K562 (cell line): Measurements from ENCODE around the gene HOXB1. TPM values are rescaled to one million over a fixed set of nuclear protein-coding genes. Genes with fewer than 3 reads are reported as not detected.

Experiments used
- ATAC-seq: fragments of 200-7000 bp; cut with Tn5 transposase; 3 replicates; pipeline ENCODE4 v1.9.1; 2020; ENCODE audit warnings: moderate library complexity
- BruUV-seq: library from RNA; stranded (reverse); fragments of 400-500 nt; replicated peaks from 2 replicates; lab custom pipeline; 2021; lab: Mats Ljungman, UMichigan
- CTCF ChIA-PET: fragments of 300-600 bp; formaldehyde crosslinking; extraction: SDS; loops from one replicate; lab custom pipeline; 2021; ENCODE audit warnings: low intra/inter-chr PET ratio; lab: Yijun Ruan, JAX
- POLR2A ChIA-PET: fragments of 300-600, 350-650 bp; sonication (Branson Sonifier 250); formaldehyde crosslinking; extraction: SDS; loops from one replicate; lab custom pipeline; 2021; ENCODE audit warnings: antibody characterized with exemption, inconsistent platforms; lab: Yijun Ruan, JAX
- DNase-seq, 4 experiments: peaks; one replicate each; pipeline versions ENCODE4 v3.0.0 to v3.0.0-alpha.2; 2011 to 2018; ENCODE audit warnings: low spot score in 3 of 4, mixed read lengths in 3 of 4; ENCODE audit errors: extremely low read depth in 1 of 4
- FAIRE-seq: peaks from 2 replicates; lab custom pipeline; 2011; peaks lifted over from hg19 to GRCh38; lab: Jason Lieb, UNC
- H2AFZ ChIP-seq: 2 replicates; pipeline ENCODE4 v1.6.0; 2011; ENCODE audit warnings: low read depth, low read length, control low read depth, inconsistent platforms
- H3K27ac ChIP-seq: fragments of 200-600 bp; 3 replicates; pipeline ENCODE4 v1.8.0; 2011; ENCODE audit warnings: low read depth, mild to moderate bottlenecking, control low read depth, inconsistent platforms, low read length, moderate library complexity, mixed read lengths; ENCODE audit errors: extremely low read depth
- H3K27me3 ChIP-seq, 2 experiments: fragments of 300-600 bp in 1 of 2; 2 replicates in 1 of 2; 3 replicates in 1 of 2; pipeline versions ENCODE4 v1.6.0 to v1.8.0; 2011; ENCODE audit warnings: inconsistent platforms in 2 of 2, low read length in 2 of 2, mild to moderate bottlenecking in 1 of 2, mixed read lengths in 1 of 2, moderate library complexity in 1 of 2; ENCODE audit not compliant: control insufficient read depth in 2 of 2, insufficient read depth in 2 of 2
- H3K36me3 ChIP-seq: fragments of 300-600 bp; 3 replicates; pipeline ENCODE4 v1.8.0; 2011; ENCODE audit warnings: mild to moderate bottlenecking, low read length, inconsistent platforms; ENCODE audit not compliant: control insufficient read depth, insufficient read depth
- H3K4me1 ChIP-seq, 2 experiments: fragments of 200-600 bp in 1 of 2; replicated peaks in 1 of 2; 2 replicates in 1 of 2; 3 replicates in 1 of 2; pipeline versions ENCODE4 v1.5.1 to v1.8.0; 2011; ENCODE audit warnings: inconsistent platforms in 2 of 2, low read length in 2 of 2, mild to moderate bottlenecking in 1 of 2, mixed read lengths in 1 of 2, moderate library complexity in 1 of 2; ENCODE audit not compliant: control insufficient read depth in 2 of 2, insufficient read depth in 2 of 2
- H3K4me2 ChIP-seq: 2 replicates; pipeline ENCODE4 v1.6.1; 2011; ENCODE audit warnings: low read length, control low read depth, inconsistent platforms, mixed read lengths; ENCODE audit not compliant: insufficient read depth
- H3K4me3 ChIP-seq: fragments of 200-600 bp; sonication (generic), shearing (Covaris generic); 2 replicates; pipeline ENCODE4 v1.5.1; 2016; ENCODE audit warnings: control low read depth, inconsistent platforms
- H3K79me2 ChIP-seq: fragments of 200-600 bp; 3 replicates; pipeline ENCODE4 v1.8.0; 2011; ENCODE audit warnings: low read length, inconsistent platforms; ENCODE audit not compliant: control insufficient read depth, insufficient read depth
- H3K9ac ChIP-seq, 2 experiments: 2 replicates each; pipeline versions ENCODE4 v1.6.0 to v1.6.1; 2011; ENCODE audit warnings: low read depth in 2 of 2, low read length in 2 of 2, control low read depth in 1 of 2, inconsistent platforms in 1 of 2, mild to moderate bottlenecking in 1 of 2, mixed read lengths in 1 of 2; ENCODE audit not compliant: insufficient read depth in 1 of 2
- H3K9me1 ChIP-seq: one replicate; pipeline ENCODE4 v1.6.0; 2011; ENCODE audit warnings: inconsistent platforms, mild to moderate bottlenecking, low read length, moderate library complexity; ENCODE audit not compliant: control insufficient read depth, insufficient read depth
- H3K9me3 ChIP-seq: replicated peaks from 2 replicates; pipeline ENCODE4 v1.5.1; 2011; ENCODE audit warnings: low read depth, low read length, inconsistent platforms; ENCODE audit not compliant: control insufficient read depth, insufficient read depth
- H4K20me1 ChIP-seq: replicated peaks from 2 replicates; pipeline ENCODE4 v1.6.1; 2011; ENCODE audit warnings: low read length, inconsistent platforms, mixed read lengths; ENCODE audit not compliant: control insufficient read depth, insufficient read depth
- ATF1 ChIP-seq, 2 experiments: fragments of 450-650 bp in 1 of 2; IDR thresholded peaks; 2 replicates each; pipeline ENCODE4 v1.6.1; 2016; ENCODE audit warnings: missing compliant biosample characterization in 1 of 2, missing genetic modification characterization in 1 of 2
- BRCA1 ChIP-seq, 2 experiments: fragments of 450-650 bp in 1 of 2; sonication (generic) in 1 of 2; formaldehyde crosslinking in 1 of 2; IDR thresholded peaks; 2 replicates each; pipeline versions ENCODE4 v1.5.0 to v1.6.1; 2017 to 2020; ENCODE audit warnings: mild to moderate bottlenecking in 1 of 2, missing genetic modification reagents in 1 of 2
- CC2D1A ChIP-seq: fragments of 450-650 bp; IDR thresholded peaks from 2 replicates; pipeline ENCODE4 v1.6.1; 2017; ENCODE audit warnings: mild to moderate bottlenecking
- KDM5B ChIP-seq: fragments of 200-600 bp; sonication (generic); IDR thresholded peaks from 2 replicates; pipeline ENCODE4 v1.6.1; 2012; ENCODE audit warnings: low read depth, mild to moderate bottlenecking, moderate library complexity, low read length, control low read depth, inconsistent platforms; ENCODE audit not compliant: insufficient replicate concordance
- MCM7 ChIP-seq, 2 experiments: fragments of 450-650 bp; IDR thresholded peaks; 2 replicates each; pipeline ENCODE4 v1.6.1; 2016 to 2018
- MEIS2 ChIP-seq: fragments of 450-650 bp; IDR thresholded peaks from 2 replicates; pipeline ENCODE4 v1.6.1; 2014; ENCODE audit warnings: mild to moderate bottlenecking; ENCODE audit not compliant: partially characterized antibody
- MLLT1 ChIP-seq, 2 experiments: fragments of 450-650 bp; IDR thresholded peaks; 2 replicates each; pipeline ENCODE4 v1.6.1; 2016
- NBN ChIP-seq: fragments of 450-650 bp; IDR thresholded peaks from 2 replicates; pipeline ENCODE4 v1.6.1; 2016; ENCODE audit warnings: low read depth, mild to moderate bottlenecking
- NFRKB ChIP-seq: fragments of 450-650 bp; IDR thresholded peaks from 2 replicates; pipeline ENCODE4 v1.6.1; 2016; ENCODE audit warnings: low read depth
- RAD21 ChIP-seq, 2 experiments: fragments of 250-450 bp in 1 of 2; fragments of 450-650 bp in 1 of 2; sonication (Bioruptor Pico) in 1 of 2; formaldehyde crosslinking in 1 of 2; IDR thresholded peaks in 1 of 2; conservative IDR thresholded peaks in 1 of 2; 2 replicates each; pipeline versions ENCODE4 v1.4.0 to v1.8.0; 2020 to 2022; ENCODE audit warnings: mild to moderate bottlenecking in 2 of 2, moderate library complexity in 1 of 2
- SIN3B ChIP-seq: fragments of 450-650 bp; IDR thresholded peaks from 2 replicates; pipeline ENCODE4 v1.6.1; 2017; ENCODE audit warnings: low read depth, mild to moderate bottlenecking, moderate library complexity
- SMARCE1 ChIP-seq: fragments of 450-650 bp; IDR thresholded peaks from 2 replicates; pipeline ENCODE4 v1.7.1; 2016; ENCODE audit warnings: mild to moderate bottlenecking
- SPI1 ChIP-seq: IDR thresholded peaks from 2 replicates; pipeline ENCODE4 v1.6.1; 2011; ENCODE audit warnings: low read depth, low read length, control low read depth, borderline replicate concordance
- SRF ChIP-seq, 2 experiments: fragments of 250-450, 450-650 bp in 1 of 2; sonication (Bioruptor Pico) in 1 of 2; sonication (generic) in 1 of 2; formaldehyde crosslinking; IDR thresholded peaks; 2 replicates each; pipeline versions ENCODE4 v1.5.0 to v1.5.1; 2020 to 2022; ENCODE audit warnings: mild to moderate bottlenecking in 1 of 2, missing genetic modification reagents in 1 of 2
- SRSF1 ChIP-seq: fragments of 200-400 bp; formaldehyde crosslinking; IDR thresholded peaks from 2 replicates; pipeline ENCODE4 v1.6.1; 2017; ENCODE audit warnings: mild to moderate bottlenecking, low read depth, low read length, moderate library complexity
- TBP ChIP-seq: optimal IDR thresholded peaks from 2 replicates; pipeline ENCODE3; 2011; ENCODE audit warnings: low read depth, low read length, improper control_type of control experiment
- YY1 ChIP-seq, 3 experiments: IDR thresholded peaks; 2 replicates each; pipeline ENCODE4 v1.6.1; 2011; ENCODE audit warnings: low read length in 2 of 3, mild to moderate bottlenecking in 2 of 3, moderate library complexity in 2 of 3, borderline replicate concordance in 1 of 3, control low read depth in 1 of 3, low read depth in 1 of 3; ENCODE audit not compliant: insufficient read depth in 3 of 3, insufficient replicate concordance in 2 of 3, control insufficient read depth in 1 of 3, insufficient read length in 1 of 3; ENCODE audit errors: extremely low read depth in 1 of 3
- ZNF347 ChIP-seq: fragments of 450-650 bp; formaldehyde crosslinking; IDR thresholded peaks from 2 replicates; pipeline ENCODE4 v1.4.0; 2020; ENCODE audit warnings: low read depth, mild to moderate bottlenecking, moderate library complexity
- ZNF384 ChIP-seq: IDR thresholded peaks from 2 replicates; pipeline ENCODE4 v1.6.1; 2012; ENCODE audit warnings: low read depth, low read length, improper control_type of control experiment
- ZNF551 ChIP-seq: fragments of 250-450 bp; sonication (Bioruptor Pico); IDR thresholded peaks from 2 replicates; pipeline ENCODE4 v1.5.0; 2021; ENCODE audit warnings: mild to moderate bottlenecking, moderate library complexity
- WGBS: fragments of 100-300 bp; shearing (Covaris generic); methylation state at CpG from one replicate; pipeline ENCODE4 v1.1.6; 2016; ENCODE audit warnings: low coverage, mixed read lengths; ENCODE audit not compliant: insufficient coverage; ENCODE audit errors: missing lambda C conversion rate; 5-methylcytosine and 5-hydroxymethylcytosine counted together
- in situ Hi-C: fragments of 300-500 bp; cut with MboI; formaldehyde crosslinking; loops from 4 replicates; pipeline ENCODE4 v1.15.0; 2018; ENCODE audit warnings: inconsistent platforms, mixed read lengths
- intact Hi-C: fragments of 100-400 bp; cut with micrococcal nuclease; formaldehyde crosslinking; loops from 2 replicates; pipeline ENCODE4 v1.14.2; 2022
- polyA plus RNA-seq, 8 experiments: library from polyadenylated mRNA; depleted of rRNA in 4 of 8; stranded (reverse) in 5 of 8; unstranded in 3 of 8; fragments of >200 nt; fragmentation: Nextera tagmentation in 2 of 8; fragmentation: Illumina TruSeq in 1 of 8; extraction: Ambion mirVana in 2 of 8; extraction: Trizol in 1 of 8; gene quantifications; 2 replicates each; pipeline versions ENCODE4 v1.2.1 to v1.2.3, GENCODE V29; 2011 to 2014; ENCODE audit warnings: inconsistent platforms in 1 of 8, missing spikeins in 1 of 8
- total RNA-seq, 7 experiments: library from RNA; depleted of rRNA in 6 of 7; stranded (reverse); fragments of >200 nt in 6 of 7; fragmentation: Illumina TruSeq in 2 of 7; extraction: Trizol in 2 of 7; gene quantifications; 2 replicates each; pipeline versions ENCODE4 v1.2.1 to v1.2.3, GENCODE V29; 2011 to 2021; ENCODE audit warnings: low replicate concordance in 1 of 7

HOXB1 gene
- total and polyA plus RNA-seq, 9 of the 15 experiments (the other 6 are each of a cell fraction or from before 2014, with no cell fraction given): 0.04 TPM; not detected in 8

- Histone ChIP-seq H3K9ac (peak overlapping the region; percentile 95 to 97), H3K9me1 (no peaks in the 10 kb centered on the region), H3K36me3 (peaks cover 25% of the 10 kb centered on the region; the same call in 2 of the 3 replicates), H3K27me3 (no peaks in the 10 kb centered on the region), H3K27ac (peak overlapping the region; percentile 95), H4K20me1 (no peaks in the 10 kb centered on the region), H3K79me2 (peaks cover 98% of the 10 kb centered on the region), H2AFZ (peak overlapping the region; percentile 61; the same call in 1 of the 2 replicates), H3K4me1 (peaks cover 43 to 51% of the 10 kb centered on the region in 2 experiments), H3K4me2 (peak overlapping the region; percentile 93), H3K4me3 (peak overlapping the region; percentile 71), H3K9me3 (no peaks in the 10 kb centered on the region)
- ChIA-PET POLR2A (interaction anchor here (0.6 to 1.0 kb wide), 5 partner anchors 17 to 483 kb away, joined by 3 read pairs; no protein-coding TSS in a partner anchor), CTCF (interaction anchor here (0.7 kb wide), 1 partner anchor 239 kb away, joined by 4 read pairs; no protein-coding TSS in a partner anchor)
- in situ Hi-C loops: no loop called here
- no peak for FAIRE-seq
- under 1% methylated on average over 41 of the region's 43 CpGs for WGBS
- TSS peak; percentile 62 for BruUV-seq
- ATAC-seq: peak; percentile 28
- DNase-seq: peak in 3 of 4 experiments; percentile 57 to 62 (median 60)
- intact Hi-C loops: loop anchor here (1.0 kb wide), 1 partner anchor 32 kb away; no protein-coding TSS in a partner anchor
- TF ChIP-seq ZNF384 (no peak), CC2D1A (no peak), SMARCE1 (0 out of 2 replicates have a peak, but pooled peaks have one; percentile 39), NFRKB (peak; percentile 62; the same call in 1 of the 2 replicates), MLLT1 (IDR thresholded peaks at IDR 0.05) (peak; percentile 66 to 85; a peak in 3 of 4 replicates), SRF (CRISPR knock-in tag; IDR thresholded peaks at IDR 0.05) (no peak), ZNF347 (0 out of 2 replicates have a peak, but pooled peaks have one; percentile 49), ZNF551 (CRISPR knock-in tag) (no peak), ATF1 (CRISPR knock-in tag; IDR thresholded peaks at IDR 0.05) (no peak), ATF1 (tag; IDR thresholded peaks at IDR 0.05) (0 out of 2 replicates have a peak, but pooled peaks have one; percentile 13), SIN3B (no peak), MCM7 (IDR thresholded peaks at IDR 0.05) (no peak), RAD21 (CRISPR knock-in tag; conservative IDR thresholded peaks at IDR 0.05 in 1 of 2, IDR thresholded peaks at IDR 0.05 in 1 of 2) (0 out of 4 replicates have a peak, but pooled peaks of 1 of the 2 experiments have one; percentile 1), KDM5B (peak; percentile 34), BRCA1 (IDR thresholded peaks at IDR 0.05) (no peak), BRCA1 (CRISPR knock-in tag; IDR thresholded peaks at IDR 0.05) (no peak), MEIS2 (peak; percentile 44), TBP (peak; percentile 32), SRSF1 (no peak), NBN (no peak), YY1 (IDR thresholded peaks at IDR 0.05; ENCODE audit: borderline replicate concordance in 1 of 3, control insufficient read depth in 1 of 3, extremely low read depth in 1 of 3, insufficient read depth in 3 of 3, insufficient read length in 1 of 3, insufficient replicate concordance in 2 of 3, low read depth in 1 of 3, low read length in 2 of 3) (peak in 1 of 3 experiments; percentile 31), SPI1 (peak; percentile 55)
Measured at GRCh38 chr17:48578616-48579470, 48.0 kb upstream of the HOXB1 start.
